Naive B cell (primary cell): ENCODE results near the gene NAALADL1. TPM values are rescaled to one million over a fixed set of nuclear protein-coding genes. Genes with fewer than 3 reads are reported as not detected.
"Not testable (repeated sequence)": the region's sequence is repeated elsewhere in the genome, so short reads cannot be mapped to it uniquely, and the experiment has no call there.

Source experiments
- ATAC-seq, 2 donors: fragments of 150-1000 bp; cut with Tn5 transposase; 2 replicates each; pipeline ENCODE4 v1.10.0; 2021; ENCODE audit warnings: low read depth in 2 of 2, mild to moderate bottlenecking in 2 of 2, moderate library complexity in 2 of 2
- DNase-seq: peaks from one replicate; pipeline ENCODE4 v3.0.0; 2022
- H3K27ac Mint-ChIP-seq, 6 donors: one replicate each; pipeline ENCODE4 v1.8.0; 2020 to 2022; ENCODE audit warnings: mild to moderate bottlenecking in 6 of 6, mixed read lengths in 6 of 6, moderate library complexity in 5 of 6, inconsistent platforms in 2 of 6
- H3K27me3 Mint-ChIP-seq, 3 donors: one replicate each; pipeline ENCODE4 v1.8.0; 2021 to 2022; ENCODE audit warnings: mixed read lengths in 3 of 3, mild to moderate bottlenecking in 1 of 3
- H3K36me3 Mint-ChIP-seq, 2 donors: one replicate each; pipeline ENCODE4 v1.8.0; 2020 to 2022; ENCODE audit warnings: mixed read lengths in 2 of 2, inconsistent platforms in 1 of 2, mild to moderate bottlenecking in 1 of 2
- H3K4me1 Mint-ChIP-seq, 3 donors: one replicate each; pipeline ENCODE4 v1.8.0; 2020 to 2022; ENCODE audit warnings: mixed read lengths in 3 of 3, inconsistent platforms in 1 of 3, mild to moderate bottlenecking in 1 of 3, moderate library complexity in 1 of 3
- H3K4me3 Mint-ChIP-seq, 8 donors: one replicate each; pipeline ENCODE4 v1.8.0; 2020 to 2022; ENCODE audit warnings: mild to moderate bottlenecking in 8 of 8, mixed read lengths in 8 of 8, moderate library complexity in 8 of 8, inconsistent platforms in 2 of 8
- H3K9me3 Mint-ChIP-seq, 7 donors: one replicate each; pipeline ENCODE4 v1.8.0; 2020 to 2022; ENCODE audit warnings: mixed read lengths in 7 of 7, mild to moderate bottlenecking in 5 of 7, inconsistent platforms in 2 of 7, moderate library complexity in 1 of 7
- polyA plus RNA-seq, 6 donors: library from polyadenylated mRNA; unstranded; fragments of 300-500 nt; fragmentation: Illumina TruSeq; gene quantifications; one replicate each; pipeline ENCODE4 v1.2.3, GENCODE V29; 2021; ENCODE audit warnings: low read depth in 6 of 6

Gene NAALADL1
- polyA plus RNA-seq, 6 donors from 2014 or later = 19.4 to 28.3 (median 24.3) TPM

- H3K4me3 Mint-ChIP-seq = peak overlapping the region; percentile 87 to 98 (median 94)
- peak overlapping the region; percentile 94 to 99 (median 99) for H3K27ac Mint-ChIP-seq
- H3K27me3 Mint-ChIP-seq = no peaks in the 10 kb centered on the region
- no peaks in the 10 kb centered on the region for H3K36me3 Mint-ChIP-seq
- ATAC-seq = peak; percentile 76 to 78
- H3K9me3 Mint-ChIP-seq = no peaks in the 10 kb centered on the region
- peak; percentile 92 for DNase-seq
- H3K4me1 Mint-ChIP-seq = peaks cover 29 to 44% (median 41%) of the 10 kb centered on the region in 3 donors
Observed at GRCh38 chr11:65013130-65013887, 45.0 kb downstream of the NAALADL1 start.

GRCh38 chr11:65008873-65009272 is 49.5 kb downstream of the NAALADL1 start:
- Mint-ChIP-seq H3K9me3 (no peaks in the 10 kb centered on the region), H3K4me3 (no peak overlapping the region), H3K27ac (no peak overlapping the region), H3K27me3 (no peaks in the 10 kb centered on the region), H3K4me1 (peaks cover 9 to 12% (median 12%) of the 10 kb centered on the region in 3 donors), H3K36me3 (no peaks in the 10 kb centered on the region)
- DNase-seq (no peak), ATAC-seq (no peak)

- H3K4me3 Mint-ChIP-seq = no peak overlapping the region
- no peaks in the 10 kb centered on the region for H3K9me3 Mint-ChIP-seq
- ATAC-seq (no peak), DNase-seq (no peak)
- no peak overlapping the region for H3K27ac Mint-ChIP-seq
- H3K4me1 Mint-ChIP-seq = peaks cover 3 to 6% (median 3%) of the 10 kb centered on the region in 3 donors
- H3K27me3 Mint-ChIP-seq = no peaks in the 10 kb centered on the region
- no peaks in the 10 kb centered on the region for H3K36me3 Mint-ChIP-seq
Observed at GRCh38 chr11:65008016-65008415, 50.3 kb downstream of the NAALADL1 start.

- ATAC-seq, H3K27ac Mint-ChIP-seq, H3K36me3 Mint-ChIP-seq, H3K4me3 Mint-ChIP-seq, H3K4me1 Mint-ChIP-seq, H3K27me3 Mint-ChIP-seq, DNase-seq, H3K9me3 Mint-ChIP-seq: not testable (repeated sequence)
Observed at GRCh38 chr11:65003968-65004367, 54.4 kb downstream of the NAALADL1 start.

- Mint-ChIP-seq H3K4me1 (peaks cover 0 to 3% (median under 1%) of the 10 kb centered on the region in 3 donors), H3K9me3 (no peaks in the 10 kb centered on the region)
- DNase-seq = no peak
Observed at GRCh38 chr11:65003282-65003681, 55.1 kb downstream of the NAALADL1 start.

GRCh38 chr11:65002706-65003105 is 55.6 kb downstream of the NAALADL1 start:
- ATAC-seq (no peak), DNase-seq (no peak)
- Mint-ChIP-seq H3K27me3 (no peaks in the 10 kb centered on the region), H3K36me3 (no peaks in the 10 kb centered on the region), H3K9me3 (no peaks in the 10 kb centered on the region), H3K27ac (no peak overlapping the region), H3K4me1 (peaks cover 0 to 3% (median 3%) of the 10 kb centered on the region in 3 donors), H3K4me3 (no peak overlapping the region)

More at GRCh38 chr11:65003282-65003681, 55.1 kb downstream of the NAALADL1 start:
- H3K27me3 Mint-ChIP-seq = no peaks in the 10 kb centered on the region
- H3K4me3 Mint-ChIP-seq = no peak overlapping the region
- no peaks in the 10 kb centered on the region for H3K36me3 Mint-ChIP-seq
- no peak overlapping the region for H3K27ac Mint-ChIP-seq
- no peak for ATAC-seq

- H3K4me1 Mint-ChIP-seq = peaks cover 11 to 19% (median 13%) of the 10 kb centered on the region in 3 donors
- DNase-seq (no peak), ATAC-seq (no peak)
- no peak overlapping the region for H3K4me3 Mint-ChIP-seq
- peak overlapping the region in 1 of 6 donors; percentile 53 for H3K27ac Mint-ChIP-seq
- H3K27me3 Mint-ChIP-seq = no peaks in the 10 kb centered on the region
- H3K36me3 Mint-ChIP-seq = no peaks in the 10 kb centered on the region
- no peaks in the 10 kb centered on the region for H3K9me3 Mint-ChIP-seq
Observed at GRCh38 chr11:64999478-64999877, 58.9 kb downstream of the NAALADL1 start.

- peak overlapping the region in 1 of 8 donors; percentile 15 for H3K4me3 Mint-ChIP-seq
- peaks cover 13 to 19% (median 17%) of the 10 kb centered on the region in 3 donors for H3K4me1 Mint-ChIP-seq
- H3K36me3 Mint-ChIP-seq = no peaks in the 10 kb centered on the region
- no peaks in the 10 kb centered on the region for H3K27me3 Mint-ChIP-seq
- DNase-seq (no peak), ATAC-seq (no peak)
- peak overlapping the region in 3 of 6 donors; percentile 37 to 59 (median 53) for H3K27ac Mint-ChIP-seq
- H3K9me3 Mint-ChIP-seq = no peaks in the 10 kb centered on the region
Observed at GRCh38 chr11:64998690-64999431, 59.5 kb downstream of the NAALADL1 start.

- peak overlapping the region in 1 of 8 donors; percentile 13 for H3K4me3 Mint-ChIP-seq
- DNase-seq = no peak
- peaks cover 13 to 19% (median 17%) of the 10 kb centered on the region in 3 donors for H3K4me1 Mint-ChIP-seq
- H3K27me3 Mint-ChIP-seq = no peaks in the 10 kb centered on the region
- H3K9me3 Mint-ChIP-seq = no peaks in the 10 kb centered on the region
- no peaks in the 10 kb centered on the region for H3K36me3 Mint-ChIP-seq
- H3K27ac Mint-ChIP-seq = peak overlapping the region in 1 of 6 donors; percentile 51
- no peak for ATAC-seq
Observed at GRCh38 chr11:64998141-64998540, 60.2 kb downstream of the NAALADL1 start.

GRCh38 chr11:64996710-64997380 is 61.5 kb downstream of the NAALADL1 start, which contains the start of gene BATF2:
Gene BATF2 (minus strand): TSS chr11:64996971. CDS start chr11:64996914, 57 bp downstream.
- Mint-ChIP-seq H3K4me1 (peaks cover 21 to 25% (median 25%) of the 10 kb centered on the region in 3 donors), H3K4me3 (peak within 1 kb of the TSS; percentile 63 to 94 (median 87)), H3K9me3 (no peaks in the 10 kb centered on the region), H3K36me3 (no peaks in the 10 kb centered on the region), H3K27me3 (no peaks in the 10 kb centered on the region), H3K27ac (peak within 1 kb of the TSS in 5 of 6 donors; percentile 54 to 94 (median 78))
- peak; percentile 87 to 88 for ATAC-seq
- peak; percentile 31 for DNase-seq

GRCh38 chr11:64996327-64996709 is 62.0 kb downstream of the NAALADL1 start:
- H3K27ac Mint-ChIP-seq = peak overlapping the region in 4 of 6 donors; percentile 33 to 92 (median 84)
- DNase-seq (no peak), ATAC-seq (no peak)
- no peaks in the 10 kb centered on the region for H3K9me3 Mint-ChIP-seq
- H3K4me3 Mint-ChIP-seq = peak overlapping the region; percentile 63 to 94 (median 87)
- H3K27me3 Mint-ChIP-seq = no peaks in the 10 kb centered on the region
- H3K36me3 Mint-ChIP-seq = no peaks in the 10 kb centered on the region
- peaks cover 26 to 31% (median 30%) of the 10 kb centered on the region in 3 donors for H3K4me1 Mint-ChIP-seq
